ENCODE data around the gene TIAM2. TPM values are rescaled to one million over a fixed set of nuclear protein-coding genes. Genes with fewer than 3 reads are reported as not detected.
"Not testable (repeated sequence)": the region's sequence is repeated elsewhere in the genome, so short reads cannot be mapped to it uniquely, and the experiment has no call there.

Gene TIAM2
- total RNA-seq, 6 donors from 2014 or later, result 5.6 to 25.1 (median 7.7) TPM

DNA sequence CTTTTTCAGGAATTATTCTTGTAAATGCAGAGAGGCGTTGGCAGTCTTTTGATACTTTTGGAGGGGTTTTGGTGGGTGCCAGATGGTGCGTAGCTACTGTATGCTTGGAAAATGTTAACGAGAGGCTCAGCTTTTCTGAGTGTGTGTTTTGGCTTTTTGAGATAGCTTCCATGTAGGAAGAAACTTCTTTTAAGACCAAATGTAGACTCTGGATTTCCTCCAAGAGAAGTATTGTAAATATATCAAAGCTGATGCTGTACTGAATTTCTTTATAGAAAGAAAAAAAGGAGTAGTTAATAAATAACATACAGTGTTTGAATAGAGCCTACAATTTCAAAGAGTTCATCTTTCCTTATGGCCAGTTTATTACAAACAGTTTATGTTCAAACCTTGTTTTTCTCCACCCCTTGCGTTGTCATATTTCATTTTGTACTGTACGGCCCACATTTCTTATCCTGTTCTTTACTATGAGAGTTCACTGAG is 16.7 kb downstream of the TIAM2 start:
- TF ChIP-seq EP300 (IDR thresholded peaks at IDR 0.05), result no peak
- TF ChIP-seq, protein P1, sequence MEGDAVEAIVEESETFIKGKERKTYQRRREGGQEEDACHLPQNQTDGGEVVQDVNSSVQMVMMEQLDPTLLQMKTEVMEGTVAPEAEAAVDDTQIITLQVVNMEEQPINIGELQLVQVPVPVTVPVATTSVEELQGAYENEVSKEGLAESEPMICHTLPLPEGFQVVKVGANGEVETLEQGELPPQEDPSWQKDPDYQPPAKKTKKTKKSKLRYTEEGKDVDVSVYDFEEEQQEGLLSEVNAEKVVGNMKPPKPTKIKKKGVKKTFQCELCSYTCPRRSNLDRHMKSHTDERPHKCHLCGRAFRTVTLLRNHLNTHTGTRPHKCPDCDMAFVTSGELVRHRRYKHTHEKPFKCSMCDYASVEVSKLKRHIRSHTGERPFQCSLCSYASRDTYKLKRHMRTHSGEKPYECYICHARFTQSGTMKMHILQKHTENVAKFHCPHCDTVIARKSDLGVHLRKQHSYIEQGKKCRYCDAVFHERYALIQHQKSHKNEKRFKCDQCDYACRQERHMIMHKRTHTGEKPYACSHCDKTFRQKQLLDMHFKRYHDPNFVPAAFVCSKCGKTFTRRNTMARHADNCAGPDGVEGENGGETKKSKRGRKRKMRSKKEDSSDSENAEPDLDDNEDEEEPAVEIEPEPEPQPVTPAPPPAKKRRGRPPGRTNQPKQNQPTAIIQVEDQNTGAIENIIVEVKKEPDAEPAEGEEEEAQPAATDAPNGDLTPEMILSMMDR (IDR thresholded peaks at IDR 0.05), result no peak
- Histone ChIP-seq H3K36me3 (no peaks in the 10 kb centered on the region), H3K27me3 (no peaks in the 10 kb centered on the region), H3K4me3 (no peak overlapping the region), H3K27ac (no peak overlapping the region), H3K4me1 (no peaks in the 10 kb centered on the region), H3K9me3 (no peaks in the 10 kb centered on the region)
- ATAC-seq (ENCODE audit: low FRiP score in 2 of 2) (no peak), DNase-seq (no peak)
- 71 to 72% methylated on average over 5 of the region's 5 CpGs for WGBS, 2 donors

DNA sequence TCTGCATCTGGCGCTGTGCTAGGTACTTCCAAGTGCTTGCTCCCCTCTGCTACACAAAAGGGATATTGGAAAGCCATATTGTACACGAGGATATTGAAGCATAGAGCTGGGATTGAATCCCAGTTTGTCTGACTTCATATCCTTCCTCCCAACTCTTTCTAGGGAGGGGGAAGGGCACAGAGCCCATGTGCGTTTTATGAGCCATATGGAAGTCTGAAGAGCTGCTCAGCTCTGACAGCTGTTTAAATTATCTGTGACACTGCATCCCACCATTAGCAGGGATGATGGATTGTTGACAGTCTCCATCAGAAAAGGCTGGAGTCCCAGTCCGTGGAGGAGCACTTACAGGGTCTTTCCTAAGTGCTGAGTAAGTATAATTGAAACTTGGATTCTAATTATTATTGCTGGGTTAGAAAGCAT is 18.4 kb downstream of the TIAM2 start:
- no peak for ATAC-seq (ENCODE audit: low FRiP score in 2 of 2)
- no peaks in the 10 kb centered on the region for H3K4me1 ChIP-seq
- no peak overlapping the region for H3K27ac ChIP-seq
- DNase-seq, result no peak
- no peaks in the 10 kb centered on the region for H3K27me3 ChIP-seq
- 51 to 63% methylated on average over 4 of the region's 4 CpGs for WGBS, 2 donors
- H3K9me3 ChIP-seq, result no peaks in the 10 kb centered on the region
- no peak overlapping the region for H3K4me3 ChIP-seq
- TF ChIP-seq POLR2A (IDR thresholded peaks at IDR 0.05) (no peak), EP300 (IDR thresholded peaks at IDR 0.05) (no peak), POLR2AphosphoS5 (IDR thresholded peaks at IDR 0.05) (no peak)
- TF ChIP-seq, protein P1 (IDR thresholded peaks at IDR 0.05), result no peak
- H3K36me3 ChIP-seq, result no peaks in the 10 kb centered on the region

DNA sequence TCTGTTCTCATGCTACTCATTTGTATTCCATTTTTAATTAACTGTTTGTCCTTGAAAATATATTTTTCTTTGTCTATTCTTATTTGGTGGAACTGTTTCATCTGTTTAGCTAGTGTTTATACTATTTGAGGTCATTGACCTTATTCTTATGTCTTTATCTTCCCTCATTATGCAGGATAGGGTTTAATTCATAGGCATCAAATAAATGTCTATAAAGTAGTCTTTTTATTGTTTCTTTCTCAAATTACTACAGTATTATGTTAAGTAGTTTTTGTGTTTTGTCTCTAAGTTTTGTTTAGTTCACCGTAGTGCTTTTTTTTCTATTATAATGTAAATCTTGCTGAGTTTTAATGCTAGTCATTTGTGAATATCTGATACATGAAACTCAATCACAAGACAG is 19.0 kb downstream of the TIAM2 start:
- TF ChIP-seq, protein P1 (IDR thresholded peaks at IDR 0.05), result no peak
- TF ChIP-seq POLR2AphosphoS5 (IDR thresholded peaks at IDR 0.05) (no peak), POLR2A (IDR thresholded peaks at IDR 0.05) (no peak), EP300 (IDR thresholded peaks at IDR 0.05) (no peak)
- no peaks in the 10 kb centered on the region for H3K4me1 ChIP-seq
- no peaks in the 10 kb centered on the region for H3K9me3 ChIP-seq
- no peaks in the 10 kb centered on the region for H3K27me3 ChIP-seq
- no peak for ATAC-seq (ENCODE audit: low FRiP score in 2 of 2)
- no peak overlapping the region for H3K4me3 ChIP-seq
- H3K27ac ChIP-seq, result no peak overlapping the region
- H3K36me3 ChIP-seq, result no peaks in the 10 kb centered on the region
- DNase-seq, result no peak
- 91 to 97% methylated on average over 1 of the region's 1 CpG for WGBS, 2 donors

DNA sequence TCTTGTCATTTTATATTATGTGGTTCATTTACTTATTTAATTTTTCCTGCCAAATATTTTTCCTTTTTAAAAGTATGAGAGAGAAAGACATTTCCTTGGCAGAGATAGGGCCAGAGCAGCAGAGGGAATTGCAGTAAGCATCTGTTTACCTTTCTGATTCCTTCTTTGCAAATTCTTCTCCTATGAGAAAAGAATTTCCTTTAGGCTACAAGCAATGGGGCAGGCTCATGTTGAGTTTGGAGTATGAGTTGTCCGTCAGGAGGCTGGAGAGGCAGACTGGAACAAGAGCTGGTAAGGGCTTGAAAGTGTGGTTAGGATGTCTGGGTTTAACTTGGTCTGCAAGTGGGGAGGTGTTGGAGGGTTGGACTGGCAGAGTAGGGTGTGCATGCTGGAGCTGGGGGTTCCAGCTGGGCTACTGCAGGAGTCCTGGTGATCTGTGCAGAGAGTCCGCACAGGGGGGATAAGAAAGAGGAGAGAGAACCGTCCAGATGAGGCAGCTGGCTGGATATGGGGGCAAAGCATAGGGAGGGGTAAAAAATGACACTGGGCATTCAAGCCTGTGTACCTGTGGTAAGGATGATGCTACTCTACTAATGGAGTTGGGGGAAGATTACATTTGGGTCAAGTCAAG is 19.7 kb downstream of the TIAM2 start:
- ATAC-seq (ENCODE audit: low FRiP score in 2 of 2), result no peak
- Histone ChIP-seq H3K36me3 (no peaks in the 10 kb centered on the region), H3K9me3 (no peaks in the 10 kb centered on the region), H3K4me3 (no peak overlapping the region), H3K27me3 (no peaks in the 10 kb centered on the region), H3K27ac (no peak overlapping the region), H3K4me1 (no peaks in the 10 kb centered on the region)
- DNase-seq, result no peak
- WGBS, 2 donors, result 81 to 84% methylated on average over 3 of the region's 3 CpGs
- TF ChIP-seq POLR2AphosphoS5 (IDR thresholded peaks at IDR 0.05), result no peak
- no peak for TF ChIP-seq POLR2A (IDR thresholded peaks at IDR 0.05)

DNA sequence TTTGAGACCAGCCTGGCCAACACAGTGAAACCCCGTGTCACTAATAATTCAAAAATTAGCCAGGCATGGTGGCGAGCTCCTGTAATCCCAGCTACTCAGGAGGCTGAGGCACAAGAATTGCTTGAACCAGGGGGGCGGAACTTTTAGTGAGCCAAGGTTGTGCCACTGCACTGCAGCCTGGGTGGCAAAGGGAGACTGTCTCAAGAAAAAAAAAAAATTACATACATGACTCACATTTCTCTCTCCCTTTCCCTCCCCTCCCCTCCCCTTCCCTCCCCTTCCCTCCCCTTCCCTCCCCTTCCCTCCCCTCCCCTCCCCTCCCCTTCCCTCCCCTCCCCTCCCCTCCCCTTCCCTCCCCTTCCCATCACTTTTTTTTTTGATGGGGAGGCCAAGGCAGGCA is 23.3 kb downstream of the TIAM2 start:
- not testable (repeated sequence) for ATAC-seq (ENCODE audit: low FRiP score in 2 of 2)

DNA sequence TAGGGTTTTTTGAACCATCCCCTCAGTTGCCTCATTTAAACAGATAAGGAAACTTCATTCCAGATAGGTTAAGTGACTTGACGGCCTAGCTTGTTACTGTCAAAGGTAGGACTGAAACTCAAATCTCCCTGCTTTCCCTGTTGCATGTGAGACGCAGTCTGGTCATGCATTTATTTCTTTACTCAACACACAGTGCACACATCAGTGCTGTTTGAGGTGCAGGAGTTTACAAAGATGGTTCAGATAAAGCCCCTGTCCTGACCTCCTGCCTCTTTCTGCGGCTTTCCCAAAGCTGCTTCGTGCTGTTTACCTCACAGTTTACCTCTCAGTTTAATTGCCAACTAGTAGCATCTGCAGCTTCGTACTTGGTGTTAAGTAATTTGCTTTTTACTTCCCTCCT is 26.6 kb downstream of the TIAM2 start:
- Histone ChIP-seq H3K36me3 (no peaks in the 10 kb centered on the region), H3K27ac (no peak overlapping the region), H3K4me3 (no peak overlapping the region), H3K27me3 (no peaks in the 10 kb centered on the region), H3K4me1 (no peaks in the 10 kb centered on the region), H3K9me3 (no peaks in the 10 kb centered on the region)
- DNase-seq, result no peak
- ATAC-seq (ENCODE audit: low FRiP score in 2 of 2), result no peak
- 85 to 89% methylated on average over 5 of the region's 5 CpGs for WGBS, 2 donors
- TF ChIP-seq, protein P1 (IDR thresholded peaks at IDR 0.05), result no peak
- TF ChIP-seq POLR2A (IDR thresholded peaks at IDR 0.05) (no peak), EP300 (IDR thresholded peaks at IDR 0.05) (no peak), POLR2AphosphoS5 (IDR thresholded peaks at IDR 0.05) (no peak)

More for the DNA sequence above, 23.3 kb downstream of the TIAM2 start:
- not testable (repeated sequence) for H3K27me3 ChIP-seq, H3K9me3 ChIP-seq, DNase-seq, H3K36me3 ChIP-seq, H3K27ac ChIP-seq, H3K4me3 ChIP-seq, H3K4me1 ChIP-seq
- WGBS, 2 donors, result 92 to 94% methylated on average over 3 of the region's 3 CpGs

All from upper lobe of left lung (tissue), 6 donors.